GM18517 (cell line): ENCODE results near the gene DLL4.

Experiments
- ATAC-seq: cut with Tn5 transposase; IDR thresholded peaks from one replicate; pipeline ENCODE4 v1.9.1; 2021; ENCODE audit warnings: mild to moderate bottlenecking, moderate library complexity; ENCODE audit not compliant: unreplicated experiment

Gene DLL4

GRCh38 chr15:40985541-40986330 lies 56.6 kb downstream of the DLL4 start:
- ATAC-seq: no peak

- ATAC-seq: no peak
Measured at GRCh38 chr15:40986820-40987219, 57.7 kb downstream of the DLL4 start.

DNA sequence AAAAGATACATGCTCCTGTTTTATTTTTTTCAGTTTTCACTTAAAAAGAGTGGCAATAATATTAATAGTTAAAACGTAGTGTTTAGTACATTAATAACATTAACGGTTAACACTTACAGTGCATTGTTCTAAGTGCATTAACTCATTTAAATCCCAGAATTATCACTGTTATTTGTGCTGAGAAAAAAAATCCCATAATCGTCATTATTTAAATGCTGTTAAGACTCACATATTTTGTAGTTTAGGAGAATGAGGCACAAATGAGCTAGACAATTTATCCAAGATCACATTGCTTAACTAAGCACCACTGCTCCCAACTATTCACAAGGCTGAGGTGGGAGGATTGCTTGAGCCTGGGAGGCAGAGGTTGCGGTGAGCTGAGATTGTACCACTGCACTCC lies 59.0 kb downstream of the DLL4 start:
- ATAC-seq: no peak
